Upper lobe of right lung (tissue), 1 donor: Measurements from ENCODE around the gene USP37. TPM values are rescaled to one million over a fixed set of nuclear protein-coding genes. Genes with fewer than 3 reads are reported as not detected.
"Not testable (repeated sequence)": the region's sequence is repeated elsewhere in the genome, so short reads cannot be mapped to it uniquely, and the experiment has no call there.

Source experiments
- ATAC-seq: fragments of 200-7000 bp; cut with Tn5 transposase; one replicate; pipeline ENCODE4 v1.9.1; 2020; ENCODE audit warnings: mild to moderate bottlenecking, moderate library complexity
- DNase-seq: peaks from one replicate; pipeline ENCODE4 v3.0.0-alpha.2; 2020
- H3K27ac ChIP-seq: fragments of 200-600 bp; one replicate; pipeline ENCODE4 v1.8.0; 2022
- H3K27me3 ChIP-seq: fragments of 200-600 bp; one replicate; pipeline ENCODE4 v1.8.0; 2022; ENCODE audit warnings: mild to moderate bottlenecking
- H3K36me3 ChIP-seq: fragments of 200-600 bp; one replicate; pipeline ENCODE4 v1.8.0; 2022
- H3K4me1 ChIP-seq: fragments of 200-600 bp; one replicate; pipeline ENCODE4 v1.8.0; 2022
- H3K4me3 ChIP-seq: fragments of 200-600 bp; one replicate; pipeline ENCODE4 v1.8.0; 2022; ENCODE audit warnings: mild to moderate bottlenecking
- H3K9me3 ChIP-seq: fragments of 200-600 bp; one replicate; pipeline ENCODE4 v1.8.0; 2022
- CTCF ChIP-seq: fragments of 200-600 bp; IDR thresholded peaks from one replicate; pipeline ENCODE4 v1.8.0; 2022; ENCODE audit warnings: antibody characterized with exemption
- intact Hi-C: fragments of 100-400 bp; cut with DNase I; formaldehyde crosslinking; loops from one replicate; pipeline ENCODE4 v1.11.0; 2022
- total RNA-seq: library from RNA; stranded (reverse); fragmentation: NEBNext Ultra II Directional; extraction: Animal tissue kit (Norgen Biotek cat#: 25700); gene quantifications from one replicate; pipeline ENCODE4 v1.2.1, GENCODE V29; 2021
- donor health status: DM: no; HTN: yes; CAD: no; lungs with severe emphysema.

USP37 gene
- total RNA-seq, 1 donor from 2014 or later: 13.8 TPM

- ATAC-seq (no peak), DNase-seq (no peak)
- H3K36me3 ChIP-seq: peaks cover 72% of the 10 kb centered on the region
- H3K27ac ChIP-seq: no peak overlapping the region
- intact Hi-C loops: no loop called here
- no peak for TF ChIP-seq CTCF
- H3K27me3 ChIP-seq: no peaks in the 10 kb centered on the region
- H3K4me3 ChIP-seq: no peak overlapping the region
- H3K9me3 ChIP-seq: no peaks in the 10 kb centered on the region
- H3K4me1 ChIP-seq: no peaks in the 10 kb centered on the region
Observed at GRCh38 chr2:218529990-218530389, 38.2 kb downstream of the USP37 start.

DNA sequence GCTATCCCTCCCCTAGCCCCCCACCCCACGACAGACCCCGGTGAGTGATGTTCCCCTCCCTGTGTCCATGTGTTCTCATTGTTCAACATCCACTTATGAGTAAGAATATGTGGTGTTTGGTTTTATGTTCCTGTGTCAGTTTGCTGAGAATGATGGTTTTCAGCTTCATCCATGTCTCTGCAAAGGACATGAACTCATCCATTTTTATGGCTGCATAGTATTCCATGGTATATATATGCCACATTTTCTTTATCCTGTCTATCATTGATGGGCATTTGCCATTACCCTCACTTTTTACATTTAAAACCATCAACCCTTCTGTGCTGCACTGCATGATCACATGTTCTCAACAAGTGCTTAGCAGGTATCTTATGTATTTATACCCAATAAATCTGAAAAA is 39.7 kb downstream of the USP37 start:
- H3K27me3 ChIP-seq, H3K4me3 ChIP-seq, H3K4me1 ChIP-seq, ATAC-seq, DNase-seq, H3K27ac ChIP-seq, intact Hi-C loops, H3K9me3 ChIP-seq: not testable (repeated sequence)
- H3K36me3 ChIP-seq: peaks cover 65% of the 10 kb centered on the region

- DNase-seq (no peak), ATAC-seq (no peak)
- Histone ChIP-seq H3K4me1 (no peaks in the 10 kb centered on the region), H3K9me3 (no peaks in the 10 kb centered on the region), H3K27me3 (no peaks in the 10 kb centered on the region), H3K4me3 (no peak overlapping the region), H3K36me3 (peaks cover 33% of the 10 kb centered on the region), H3K27ac (no peak overlapping the region)
- TF ChIP-seq CTCF: no peak
- intact Hi-C loops: no loop called here
Observed at GRCh38 chr2:218523651-218524050, 44.5 kb downstream of the USP37 start.

DNA sequence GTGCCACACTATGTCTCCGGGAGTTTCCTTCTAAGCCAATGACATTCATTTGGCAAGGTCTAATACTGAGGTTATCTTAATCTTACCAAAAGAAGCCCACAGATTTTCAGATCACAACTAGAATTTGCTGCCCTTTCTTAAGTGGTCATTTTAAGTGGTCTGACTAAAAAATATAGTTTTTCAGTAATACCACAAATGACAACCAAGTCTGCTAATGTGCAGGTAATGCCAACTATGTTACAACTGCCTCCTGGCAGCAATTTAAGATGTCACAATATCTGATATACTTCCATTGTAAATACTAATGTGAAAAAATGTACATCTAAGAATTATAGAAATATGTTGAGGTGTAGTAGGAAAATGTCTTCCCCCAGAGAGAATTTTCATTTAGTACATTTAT is 49.3 kb downstream of the USP37 start:
- intact Hi-C loops: no loop called here
- TF ChIP-seq CTCF: no peak
- ATAC-seq: no peak
- H3K27ac ChIP-seq: no peak overlapping the region
- no peak overlapping the region for H3K4me3 ChIP-seq
- H3K9me3 ChIP-seq: no peaks in the 10 kb centered on the region
- no peak for DNase-seq
- no peaks in the 10 kb centered on the region for H3K27me3 ChIP-seq
- no peaks in the 10 kb centered on the region for H3K4me1 ChIP-seq
- H3K36me3 ChIP-seq: peaks cover 9% of the 10 kb centered on the region

DNA sequence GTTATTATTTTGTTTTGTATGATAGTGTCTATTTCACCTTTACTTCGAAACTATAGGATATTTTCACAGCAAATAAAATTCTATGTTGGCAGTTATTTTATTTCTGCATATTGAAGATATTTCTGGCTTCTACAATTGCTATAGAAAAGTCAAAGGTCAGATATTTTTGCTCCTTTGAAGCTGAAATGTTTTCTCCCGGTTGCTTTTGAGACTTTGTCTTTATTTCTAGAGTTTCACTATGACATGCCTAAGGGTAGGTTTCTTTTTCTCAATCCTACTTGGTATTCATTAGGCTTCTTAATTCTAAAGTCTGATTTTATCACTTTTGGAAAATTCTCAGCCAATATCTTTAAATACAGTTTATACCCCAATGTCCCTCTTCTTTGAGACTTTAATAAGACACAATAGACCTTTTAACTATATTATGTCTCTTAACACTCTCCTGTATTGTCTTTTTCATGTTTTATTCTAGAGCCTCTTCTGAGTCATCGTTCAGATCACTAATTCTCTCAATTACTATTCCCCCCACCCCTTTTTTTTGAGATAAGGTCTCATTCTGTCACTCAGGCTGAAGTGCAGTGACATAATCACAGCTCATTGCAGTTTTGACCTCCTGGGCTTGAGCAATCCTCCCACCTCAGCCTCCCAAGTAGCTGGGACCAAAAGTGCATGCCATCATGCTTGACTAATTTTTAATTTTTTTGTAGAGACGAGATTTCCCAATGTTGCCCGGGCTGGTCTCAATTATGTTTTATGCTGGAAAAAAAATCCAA is 50.5 kb downstream of the USP37 start:
- H3K9me3 ChIP-seq: no peaks in the 10 kb centered on the region
- peaks cover 9% of the 10 kb centered on the region for H3K36me3 ChIP-seq
- intact Hi-C loops: no loop called here
- no peak for ATAC-seq
- TF ChIP-seq CTCF: no peak
- no peaks in the 10 kb centered on the region for H3K27me3 ChIP-seq
- no peaks in the 10 kb centered on the region for H3K4me1 ChIP-seq
- DNase-seq: no peak
- no peak overlapping the region for H3K27ac ChIP-seq
- no peak overlapping the region for H3K4me3 ChIP-seq

DNA sequence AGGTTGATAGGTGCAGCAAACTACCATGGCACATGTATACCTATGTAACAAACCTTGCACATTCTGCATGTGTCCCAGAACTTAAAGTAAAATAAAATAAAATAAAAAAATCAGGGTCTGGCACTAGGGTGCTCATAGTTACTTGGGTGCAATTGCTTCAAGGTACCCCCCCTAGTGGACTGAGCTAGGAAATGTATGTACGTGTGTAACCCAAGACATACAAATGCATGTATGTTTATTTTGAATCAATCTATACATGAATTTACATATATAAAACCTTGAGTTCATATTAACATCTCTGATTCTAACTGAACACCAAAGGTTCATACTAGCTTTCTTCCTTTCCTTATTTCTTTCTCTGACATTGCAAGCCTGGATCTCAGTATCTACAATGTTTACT is 51.5 kb downstream of the USP37 start:
- peak; percentile 76 for ATAC-seq
- intact Hi-C loops: no loop called here

More for the DNA sequence above, 51.5 kb downstream of the USP37 start:
- H3K9me3 ChIP-seq: no peaks in the 10 kb centered on the region
- H3K4me1 ChIP-seq: no peaks in the 10 kb centered on the region
- H3K27ac ChIP-seq: no peak overlapping the region
- DNase-seq: no peak
- H3K4me3 ChIP-seq: no peak overlapping the region
- peak; percentile 51 for TF ChIP-seq CTCF
- no peaks in the 10 kb centered on the region for H3K27me3 ChIP-seq
- peaks cover 9% of the 10 kb centered on the region for H3K36me3 ChIP-seq
